Keratinocyte (primary cell): ENCODE measurements around the gene CLCNKB. TPM values are rescaled to one million over a fixed set of nuclear protein-coding genes. Genes with fewer than 3 reads are reported as not detected.

ENCODE experiments used
- DNase-seq: peaks from one replicate; pipeline ENCODE4 v3.0.0-alpha.2; 2011; ENCODE audit warnings: low read depth, missing footprints, low spot score
- FAIRE-seq: peaks from 2 replicates; lab custom pipeline; 2011; peaks lifted over from hg19 to GRCh38; lab: Jason Lieb, UNC
- H2AFZ ChIP-seq: 2 replicates; pipeline ENCODE4 v1.6.0; 2012; ENCODE audit warnings: low read length, control low read depth, inconsistent platforms; ENCODE audit not compliant: control insufficient read depth
- H3K27ac ChIP-seq: 2 replicates; pipeline ENCODE4 v1.5.1; 2011; ENCODE audit warnings: low read length; ENCODE audit not compliant: control insufficient read depth, insufficient read depth
- H3K27me3 ChIP-seq: 3 replicates; pipeline ENCODE4 v1.6.0; 2011; ENCODE audit warnings: low read length; ENCODE audit not compliant: control insufficient read depth, insufficient read depth; ENCODE audit errors: extremely low read depth
- H3K36me3 ChIP-seq, 2 experiments: 2 replicates in 1 of 2; 3 replicates in 1 of 2; pipeline ENCODE4 v1.5.1; 2011; ENCODE audit warnings: low read length in 2 of 2, mild to moderate bottlenecking in 1 of 2; ENCODE audit not compliant: control insufficient read depth in 2 of 2, insufficient read depth in 2 of 2; ENCODE audit errors: extremely low read depth in 1 of 2
- H3K4me1 ChIP-seq: 3 replicates; pipeline ENCODE4 v1.5.1; 2011; ENCODE audit warnings: low read length; ENCODE audit not compliant: control insufficient read depth, insufficient read depth; ENCODE audit errors: extremely low read depth
- H3K4me2 ChIP-seq: 3 replicates; pipeline ENCODE4 v1.6.0; 2011; ENCODE audit warnings: low read depth, low read length; ENCODE audit not compliant: control insufficient read depth, insufficient read depth; ENCODE audit errors: extremely low read depth
- H3K4me3 ChIP-seq, 3 experiments: fragments of 200-600 bp in 1 of 3; sonication (generic) in 1 of 3; 2 replicates in 2 of 3; 3 replicates in 1 of 3; pipeline ENCODE4 v1.5.1; 2011 to 2016; ENCODE audit warnings: low read length in 3 of 3, mild to moderate bottlenecking in 3 of 3, control low read depth in 2 of 3, inconsistent platforms in 1 of 3, low read depth in 1 of 3, mixed read lengths in 1 of 3, mixed run types in 1 of 3, moderate library complexity in 1 of 3; ENCODE audit not compliant: control insufficient read depth in 2 of 3, insufficient read depth in 2 of 3; ENCODE audit errors: extremely low read depth in 1 of 3
- H3K79me2 ChIP-seq: 2 replicates; pipeline ENCODE4 v1.6.0; 2012; ENCODE audit warnings: low read length; ENCODE audit not compliant: control insufficient read depth, insufficient read depth
- H3K9ac ChIP-seq: 3 replicates; pipeline ENCODE4 v1.6.0; 2011; ENCODE audit warnings: low read length; ENCODE audit not compliant: control insufficient read depth, insufficient read depth; ENCODE audit errors: extremely low read depth
- H3K9me1 ChIP-seq: 3 replicates; pipeline ENCODE4 v1.6.0; 2011; ENCODE audit warnings: low read length; ENCODE audit not compliant: control insufficient read depth, insufficient read depth; ENCODE audit errors: extremely low read depth
- H3K9me3 ChIP-seq: 2 replicates; pipeline ENCODE4 v1.5.1; 2012; ENCODE audit warnings: low read depth, low read length; ENCODE audit not compliant: control insufficient read depth
- H4K20me1 ChIP-seq: 3 replicates; pipeline ENCODE4 v1.6.0; 2011; ENCODE audit warnings: low read length; ENCODE audit not compliant: control insufficient read depth, insufficient read depth; ENCODE audit errors: extremely low read depth
- EZH2 ChIP-seq: IDR thresholded peaks from one replicate; pipeline ENCODE4 v1.6.1; 2012; ENCODE audit warnings: inconsistent platforms, mild to moderate bottlenecking, low read length, moderate library complexity
- dilution Hi-C: fragments of 300-500 bp; cut with MboI; formaldehyde crosslinking; loops from one replicate; pipeline ENCODE4 v1.7.0; 2020; ENCODE audit warnings: low sequenced_read_pairs; ENCODE audit not compliant: extremely low pct_ligation_motif_present
- polyA plus RNA-seq, 5 experiments: library from polyadenylated mRNA; depleted of rRNA in 3 of 5; stranded (reverse) in 3 of 5; stranded (forward) in 1 of 5; unstranded in 1 of 5; fragments of >200 nt; gene quantifications; 1 replicate in 1 of 5; 2 replicates in 3 of 5; 3 replicates in 1 of 5; pipeline versions ENCODE4 v1.2.1 to v1.2.3, GENCODE V29; 2011 to 2012; ENCODE audit warnings: missing spikeins in 2 of 5, low read depth in 1 of 5, low replicate concordance in 1 of 5
- TF ChIP-seq, protein P1 (sequence below), 3 experiments: IDR thresholded peaks in 1 of 3; conservative IDR thresholded peaks in 1 of 3; optimal IDR thresholded peaks in 1 of 3; 2 replicates in 2 of 3; 3 replicates in 1 of 3; pipeline versions ENCODE3 to v1.5.1; 2011; ENCODE audit warnings: low read length in 3 of 3, mild to moderate bottlenecking in 3 of 3, moderate library complexity in 2 of 3, control low read depth in 1 of 3, inconsistent platforms in 1 of 3; ENCODE audit not compliant: insufficient read depth in 2 of 3; ENCODE audit errors: extremely low read depth in 1 of 3

CLCNKB gene
- polyA plus RNA-seq, 1 donor (not counting 4 experiments of a cell fraction or from before 2014, with no cell fraction given): not detected

DNA sequence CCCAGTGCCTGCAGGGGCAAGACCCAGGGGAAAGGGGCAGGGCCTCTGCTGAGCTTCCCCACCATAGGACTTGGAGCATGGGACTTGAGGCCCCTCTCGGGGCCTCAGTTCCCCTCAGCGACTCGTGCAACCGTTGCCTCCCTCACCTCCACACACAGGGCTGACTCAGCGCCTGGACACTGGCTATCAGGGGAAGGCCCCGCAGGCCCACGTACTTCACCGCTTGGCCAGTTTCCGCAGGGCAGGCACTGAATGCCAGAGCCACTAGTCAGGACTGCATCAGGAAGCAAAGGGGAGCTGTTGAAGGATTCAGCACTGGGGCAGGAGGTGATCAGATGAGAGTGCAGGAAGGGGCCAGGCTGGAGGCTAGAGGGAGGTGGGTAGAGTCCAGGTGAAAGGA is 45.4 kb downstream of the CLCNKB start:
- DNase-seq (no peak), FAIRE-seq (no peak)
- Histone ChIP-seq H3K4me3 (no peak overlapping the region), H4K20me1 (no peaks in the 10 kb centered on the region), H3K36me3 (no peaks in the 10 kb centered on the region), H3K9ac (no peak overlapping the region), H3K79me2 (no peaks in the 10 kb centered on the region), H3K4me1 (no peaks in the 10 kb centered on the region), H3K9me3 (no peaks in the 10 kb centered on the region), H3K9me1 (no peaks in the 10 kb centered on the region), H3K4me2 (no peak overlapping the region), H3K27ac (no peak overlapping the region), H2AFZ (no peak overlapping the region), H3K27me3 (peaks cover 17% of the 10 kb centered on the region)
- dilution Hi-C loops: no loop called here
- TF ChIP-seq, protein P1, sequence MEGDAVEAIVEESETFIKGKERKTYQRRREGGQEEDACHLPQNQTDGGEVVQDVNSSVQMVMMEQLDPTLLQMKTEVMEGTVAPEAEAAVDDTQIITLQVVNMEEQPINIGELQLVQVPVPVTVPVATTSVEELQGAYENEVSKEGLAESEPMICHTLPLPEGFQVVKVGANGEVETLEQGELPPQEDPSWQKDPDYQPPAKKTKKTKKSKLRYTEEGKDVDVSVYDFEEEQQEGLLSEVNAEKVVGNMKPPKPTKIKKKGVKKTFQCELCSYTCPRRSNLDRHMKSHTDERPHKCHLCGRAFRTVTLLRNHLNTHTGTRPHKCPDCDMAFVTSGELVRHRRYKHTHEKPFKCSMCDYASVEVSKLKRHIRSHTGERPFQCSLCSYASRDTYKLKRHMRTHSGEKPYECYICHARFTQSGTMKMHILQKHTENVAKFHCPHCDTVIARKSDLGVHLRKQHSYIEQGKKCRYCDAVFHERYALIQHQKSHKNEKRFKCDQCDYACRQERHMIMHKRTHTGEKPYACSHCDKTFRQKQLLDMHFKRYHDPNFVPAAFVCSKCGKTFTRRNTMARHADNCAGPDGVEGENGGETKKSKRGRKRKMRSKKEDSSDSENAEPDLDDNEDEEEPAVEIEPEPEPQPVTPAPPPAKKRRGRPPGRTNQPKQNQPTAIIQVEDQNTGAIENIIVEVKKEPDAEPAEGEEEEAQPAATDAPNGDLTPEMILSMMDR (optimal IDR thresholded peaks at IDR 0.05 in 1 of 3, IDR thresholded peaks at IDR 0.05 in 1 of 3, conservative IDR thresholded peaks at IDR 0.05 in 1 of 3; ENCODE audit: extremely low read depth in 1 of 3, insufficient read depth in 2 of 3, low read length in 3 of 3): no peak
- TF ChIP-seq EZH2: no peak

GRCh38 chr1:16090076-16090826 is 46.7 kb downstream of the CLCNKB start:
- H3K9ac ChIP-seq: no peak overlapping the region
- H3K27me3 ChIP-seq: peaks cover 18% of the 10 kb centered on the region
- DNase-seq (no peak), FAIRE-seq (no peak)
- no peak overlapping the region for H3K4me2 ChIP-seq
- no peaks in the 10 kb centered on the region for H3K4me1 ChIP-seq
- no peaks in the 10 kb centered on the region for H3K9me3 ChIP-seq
- H3K4me3 ChIP-seq: no peak overlapping the region
- no peaks in the 10 kb centered on the region for H3K9me1 ChIP-seq
- H3K79me2 ChIP-seq: no peaks in the 10 kb centered on the region
- dilution Hi-C loops: no loop called here
- no peak overlapping the region for H2AFZ ChIP-seq
- no peak overlapping the region for H3K27ac ChIP-seq
- H4K20me1 ChIP-seq: no peaks in the 10 kb centered on the region
- TF ChIP-seq EZH2: no peak
- TF ChIP-seq, protein P1 (optimal IDR thresholded peaks at IDR 0.05 in 1 of 3, IDR thresholded peaks at IDR 0.05 in 1 of 3, conservative IDR thresholded peaks at IDR 0.05 in 1 of 3; ENCODE audit: extremely low read depth in 1 of 3, insufficient read depth in 2 of 3, low read length in 3 of 3): no peak
- no peaks in the 10 kb centered on the region for H3K36me3 ChIP-seq
